ENCODE data around the gene SH3PXD2A. TPM values are rescaled to one million over a fixed set of nuclear protein-coding genes. Genes with fewer than 3 reads are reported as not detected.

Gene SH3PXD2A
- total and polyA plus RNA-seq, 2 experiments from 2014 or later = 1.8 to 5.0 TPM

- Mint-ChIP-seq H3K9me3 (no peaks in the 10 kb centered on the region), H3K27ac (no peak overlapping the region), H3K4me1 (no peaks in the 10 kb centered on the region; the same call in 2 of the 3 replicates), H3K36me3 (ENCODE audit: low read depth) (peaks cover 6% of the 10 kb centered on the region; the same call in 2 of the 3 replicates), H3K27me3 (ENCODE audit: insufficient read depth, low read depth, poor library complexity) (no peaks in the 10 kb centered on the region), H3K4me3 (no peak overlapping the region)
- Histone ChIP-seq H3K4me3 (no peak overlapping the region), H4K20me1 (replicated peaks; ENCODE audit: insufficient read depth) (no peaks in the 10 kb centered on the region), H3K79me2 (replicated peaks; ENCODE audit: insufficient read depth) (no peaks in the 10 kb centered on the region), H3K27ac (ENCODE audit: low read depth) (no peak overlapping the region), H2AFZ (no peak overlapping the region), H3F3A (replicated peaks; ENCODE audit: low read depth) (no peaks in the 10 kb centered on the region), H3K4me2 (no peak overlapping the region), H3K36me3 (ENCODE audit: insufficient read depth) (no peaks in the 10 kb centered on the region), H3K27me3 (ENCODE audit: insufficient read depth) (no peaks in the 10 kb centered on the region), H3K4me1 (ENCODE audit: insufficient read depth) (no peaks in the 10 kb centered on the region), H3K9me2 (ENCODE audit: insufficient read depth) (no peaks in the 10 kb centered on the region)
- DNase-seq (ENCODE audit: low spot score) = no peak
- TF ChIP-seq EZH2phosphoT487 (IDR thresholded peaks at IDR 0.05; ENCODE audit: unreplicated experiment) = no peak
- ATAC-seq = no peak
Observed at GRCh38 chr10:103877861-103878260, 22.5 kb upstream of the SH3PXD2A start.

GRCh38 chr10:103876155-103876554 is 20.8 kb upstream of the SH3PXD2A start:
- ATAC-seq (no peak), DNase-seq (ENCODE audit: low spot score) (no peak)
- no peak overlapping the region for H3K27ac Mint-ChIP-seq
- no peaks in the 10 kb centered on the region for H3K9me2 ChIP-seq (ENCODE audit: insufficient read depth)
- H2AFZ ChIP-seq = no peak overlapping the region
- TF ChIP-seq POLR2AphosphoS5 (IDR thresholded peaks at IDR 0.05; ENCODE audit: low read depth) (no peak), EZH2phosphoT487 (IDR thresholded peaks at IDR 0.05; ENCODE audit: unreplicated experiment) (no peak), JUNB (IDR thresholded peaks at IDR 0.05; ENCODE audit: unreplicated experiment) (no peak), CTCF (conservative IDR thresholded peaks at IDR 0.05; ENCODE audit: low read depth in 2 of 2) (no peak)
- H3K4me3 ChIP-seq = no peak overlapping the region
- H3K4me3 Mint-ChIP-seq = no peak overlapping the region
- no peaks in the 10 kb centered on the region for H3K9me3 Mint-ChIP-seq
- no peaks in the 10 kb centered on the region for H3K4me1 ChIP-seq (ENCODE audit: insufficient read depth)
- no peaks in the 10 kb centered on the region for H3K79me2 ChIP-seq (replicated peaks; ENCODE audit: insufficient read depth)
- H3K36me3 Mint-ChIP-seq (ENCODE audit: low read depth) = peaks cover 6% of the 10 kb centered on the region; the same call in 2 of the 3 replicates
- no peaks in the 10 kb centered on the region for H3K36me3 ChIP-seq (ENCODE audit: insufficient read depth)
- no peak overlapping the region for H3K27ac ChIP-seq (ENCODE audit: low read depth)
- H3K27me3 Mint-ChIP-seq (ENCODE audit: insufficient read depth, low read depth, poor library complexity) = peaks cover 2% of the 10 kb centered on the region
- H3F3A ChIP-seq (replicated peaks; ENCODE audit: low read depth) = no peaks in the 10 kb centered on the region
- H3K4me1 Mint-ChIP-seq = peaks cover 4% of the 10 kb centered on the region
- H3K4me2 ChIP-seq = no peak overlapping the region
- H4K20me1 ChIP-seq (replicated peaks; ENCODE audit: insufficient read depth) = no peaks in the 10 kb centered on the region
- H3K27me3 ChIP-seq (ENCODE audit: insufficient read depth) = no peaks in the 10 kb centered on the region

- DNase-seq (ENCODE audit: low spot score) (no peak), ATAC-seq (no peak)
- Histone ChIP-seq H3K4me1 (ENCODE audit: insufficient read depth) (no peaks in the 10 kb centered on the region), H3K36me3 (ENCODE audit: insufficient read depth) (no peaks in the 10 kb centered on the region), H2AFZ (no peak overlapping the region), H3K4me2 (no peak overlapping the region), H4K20me1 (replicated peaks; ENCODE audit: insufficient read depth) (no peaks in the 10 kb centered on the region), H3K27me3 (ENCODE audit: insufficient read depth) (no peaks in the 10 kb centered on the region), H3F3A (replicated peaks; ENCODE audit: low read depth) (no peaks in the 10 kb centered on the region), H3K9me2 (ENCODE audit: insufficient read depth) (no peaks in the 10 kb centered on the region), H3K27ac (ENCODE audit: low read depth) (no peak overlapping the region), H3K79me2 (replicated peaks; ENCODE audit: insufficient read depth) (no peaks in the 10 kb centered on the region), H3K4me3 (no peak overlapping the region)
- Mint-ChIP-seq H3K36me3 (ENCODE audit: low read depth) (peaks cover 6% of the 10 kb centered on the region; the same call in 2 of the 3 replicates), H3K27ac (no peak overlapping the region), H3K9me3 (no peaks in the 10 kb centered on the region), H3K4me3 (no peak overlapping the region), H3K4me1 (peaks cover 16% of the 10 kb centered on the region), H3K27me3 (ENCODE audit: insufficient read depth, low read depth, poor library complexity) (peaks cover 4% of the 10 kb centered on the region)
- TF ChIP-seq ZNF114 (CRISPR knock-in tag; IDR thresholded peaks at IDR 0.05) = no peak
- no peak for TF ChIP-seq ZNF462 (CRISPR knock-in tag; IDR thresholded peaks at IDR 0.05)
Observed at GRCh38 chr10:103874730-103875129, 19.4 kb upstream of the SH3PXD2A start.
